GM21576 (cell line): ENCODE data around the gene GPR158.
"Not testable (repeated sequence)": the region's sequence is repeated elsewhere in the genome, so short reads cannot be mapped to it uniquely, and the experiment has no call there.

Experiments
- ATAC-seq: cut with Tn5 transposase; IDR thresholded peaks from one replicate; pipeline ENCODE4 v1.9.1; 2021; ENCODE audit warnings: mild to moderate bottlenecking, moderate library complexity; ENCODE audit not compliant: unreplicated experiment

GPR158 gene

DNA sequence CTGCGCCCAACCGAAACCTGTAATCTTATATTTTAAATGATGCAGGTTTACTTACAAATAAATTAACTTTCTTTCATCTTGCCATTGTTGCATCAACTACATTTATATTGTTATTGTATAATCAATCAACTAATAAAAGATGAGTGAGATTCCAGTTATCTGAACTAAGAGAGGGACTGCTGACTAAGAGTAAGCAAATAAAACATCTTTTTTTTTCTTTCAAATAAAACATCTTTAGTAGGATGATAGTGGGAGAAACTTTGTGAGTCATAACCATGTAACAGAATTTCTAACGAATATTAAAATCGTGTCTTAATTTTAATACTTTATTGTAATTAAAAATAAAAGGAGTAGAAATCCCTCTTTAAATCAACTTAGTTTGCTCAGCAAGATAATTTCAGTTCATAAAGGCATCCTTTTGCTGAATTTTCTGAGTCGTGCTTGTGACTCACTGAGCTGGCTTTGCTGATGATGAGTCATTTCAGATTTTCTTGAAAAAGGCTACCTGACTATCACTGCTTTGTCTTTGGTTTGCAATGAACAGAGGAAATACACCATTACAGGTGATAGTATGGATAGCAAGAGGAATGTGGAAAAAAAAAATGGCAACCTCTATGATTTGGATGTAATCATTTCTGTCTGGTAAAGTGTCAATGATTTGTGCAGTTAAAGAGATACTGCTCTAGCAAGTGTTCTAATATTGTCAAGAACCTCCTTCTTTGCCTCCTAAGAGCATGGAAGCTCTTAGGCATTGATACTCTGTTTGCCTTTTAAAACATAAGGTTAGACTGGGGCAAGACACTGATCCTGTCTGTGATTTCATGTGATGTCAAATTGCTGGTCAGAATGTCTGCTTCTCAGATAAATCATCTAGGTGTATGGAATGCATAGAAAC is 119.5 kb downstream of the GPR158 start:
- no peak for ATAC-seq

GRCh38 chr10:25296324-25296723 is 121.5 kb downstream of the GPR158 start:
- no peak for ATAC-seq

- ATAC-seq: no peak
Measured at GRCh38 chr10:25297466-25297865, 122.7 kb downstream of the GPR158 start.

DNA sequence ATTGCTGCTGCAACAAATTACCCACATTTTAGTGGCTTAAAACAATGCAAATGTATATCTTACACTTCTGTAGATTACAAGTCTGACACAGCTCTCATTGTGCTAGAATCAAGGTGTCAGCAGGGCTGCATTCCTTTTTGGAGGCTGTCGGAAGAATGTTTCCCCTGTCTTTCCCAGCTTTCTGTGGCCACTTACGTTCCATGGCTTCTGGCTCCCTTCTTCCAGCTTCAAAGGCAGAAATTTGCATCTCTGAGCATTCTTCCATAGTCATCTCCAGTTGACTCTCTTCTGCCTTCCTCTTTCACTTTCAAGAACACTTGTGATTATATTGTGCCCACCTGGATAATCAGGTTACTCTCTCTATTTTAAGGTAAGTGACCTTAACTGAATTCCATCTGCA is 125.3 kb downstream of the GPR158 start:
- no peak for ATAC-seq

DNA sequence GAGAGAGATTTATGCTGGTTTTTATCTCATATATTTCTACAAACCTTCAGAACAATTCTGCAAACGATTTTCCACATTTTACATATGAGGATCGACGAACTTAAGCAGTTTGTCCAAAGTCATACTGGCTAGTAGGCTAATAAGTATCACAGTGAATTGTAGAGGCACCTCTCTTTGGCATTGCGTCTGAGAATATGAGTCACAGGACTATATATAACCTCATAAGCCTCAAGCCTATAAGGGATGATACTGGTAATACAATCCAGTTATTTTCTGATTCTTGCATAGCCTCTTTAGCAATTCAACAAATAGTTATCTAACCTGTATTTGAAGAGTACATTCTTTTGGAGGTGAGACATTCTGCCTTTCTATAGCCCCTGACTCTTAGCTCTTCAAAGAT is 129.8 kb downstream of the GPR158 start:
- no peak for ATAC-seq

DNA sequence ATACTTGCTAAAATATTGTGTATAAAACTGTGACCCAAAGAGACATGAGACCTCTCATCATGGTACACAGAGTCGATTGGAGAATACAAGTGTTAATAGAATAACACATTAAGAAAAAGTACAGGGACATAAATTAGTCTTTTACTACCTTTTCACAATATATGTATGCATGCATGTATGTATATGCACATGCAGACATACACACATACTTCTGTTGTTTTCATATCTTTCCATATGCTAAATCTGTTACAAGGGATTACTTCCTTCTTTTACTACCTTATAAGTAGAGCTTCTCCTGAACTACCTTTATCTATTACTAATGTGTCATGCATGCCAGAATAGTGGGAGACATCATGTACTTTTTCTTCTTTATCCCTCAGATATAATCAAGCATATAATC is 131.6 kb downstream of the GPR158 start:
- no peak for ATAC-seq

GRCh38 chr10:25308278-25308677 is 133.5 kb downstream of the GPR158 start:
- ATAC-seq: no peak

GRCh38 chr10:25317596-25318211 is 142.9 kb downstream of the GPR158 start:
- ATAC-seq: not testable (repeated sequence)

DNA sequence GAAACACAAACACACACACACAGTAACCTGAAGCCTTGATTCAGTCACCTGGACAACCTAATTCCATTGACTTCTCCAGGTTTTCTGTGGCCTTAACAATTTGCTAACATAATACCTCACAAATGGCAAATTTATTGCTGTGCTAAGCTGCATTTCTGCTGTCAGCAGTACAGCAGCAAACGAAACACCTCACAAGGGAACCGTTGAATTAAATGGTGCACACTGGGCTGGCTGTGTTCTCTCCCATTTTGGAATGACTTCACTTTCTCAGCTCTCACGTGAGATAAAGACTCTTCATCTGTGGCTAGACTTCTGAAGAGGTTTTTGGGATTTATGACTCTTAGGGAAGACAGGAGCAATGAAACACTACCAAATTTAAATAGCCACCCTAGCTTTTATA is 152.5 kb downstream of the GPR158 start:
- ATAC-seq: no peak

- ATAC-seq: no peak
Measured at GRCh38 chr10:25328361-25328760, 153.6 kb downstream of the GPR158 start.

GRCh38 chr10:25329587-25329986 is 154.8 kb downstream of the GPR158 start:
- not testable (repeated sequence) for ATAC-seq

DNA sequence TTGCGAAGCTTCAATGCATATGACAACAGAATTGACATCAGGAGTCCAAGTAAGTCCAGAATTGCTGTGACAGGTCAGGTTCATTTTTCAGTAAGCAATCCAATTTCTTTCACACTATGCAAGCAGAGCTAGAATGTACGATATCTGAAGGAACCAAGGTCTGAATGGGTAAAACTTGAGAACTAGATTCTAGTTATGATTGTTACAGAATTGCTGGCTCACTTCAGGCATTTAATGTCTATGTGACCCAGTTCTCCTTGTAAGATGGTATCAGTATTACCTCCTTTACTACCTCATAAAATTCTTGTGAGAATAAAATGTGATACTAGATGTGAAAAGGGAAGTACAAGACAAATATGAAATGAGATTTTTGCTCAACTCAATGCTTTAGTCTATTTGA is 159.6 kb downstream of the GPR158 start:
- ATAC-seq: no peak

DNA sequence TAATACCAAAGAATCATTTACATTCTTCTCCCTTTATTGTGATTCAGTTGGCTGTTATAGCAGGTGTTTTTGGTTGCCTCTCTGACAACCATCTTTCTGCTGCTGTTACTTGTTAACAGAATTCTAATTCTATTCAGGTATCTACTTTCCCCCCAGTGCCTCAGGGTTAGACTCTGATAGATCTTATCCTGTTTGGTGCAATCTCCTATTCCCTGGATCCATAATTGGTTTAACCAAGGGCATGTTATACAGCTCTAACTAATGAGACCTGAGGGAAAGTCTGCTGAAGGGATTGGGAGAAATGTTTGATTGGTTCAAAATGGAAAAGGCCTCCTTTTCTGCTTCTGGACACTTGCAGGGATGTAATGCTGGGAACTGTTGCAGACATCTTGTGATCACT is 161.5 kb downstream of the GPR158 start:
- ATAC-seq: no peak

DNA sequence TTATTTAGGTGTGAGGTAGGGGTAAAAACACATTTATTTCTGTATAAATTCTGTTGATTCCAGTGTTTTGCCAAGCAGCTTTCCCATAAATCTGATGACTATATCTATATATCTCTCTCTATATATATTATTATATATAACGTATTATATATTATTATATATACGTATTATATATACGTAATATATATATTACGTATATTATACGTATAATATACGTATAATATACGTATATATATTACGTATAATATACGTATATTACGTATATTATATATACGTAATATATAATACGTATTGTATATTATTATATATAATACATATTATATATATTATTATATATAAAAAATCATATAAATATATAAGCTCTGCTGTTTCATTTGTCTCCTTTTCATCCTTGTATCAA is 163.5 kb downstream of the GPR158 start:
- no peak for ATAC-seq

DNA sequence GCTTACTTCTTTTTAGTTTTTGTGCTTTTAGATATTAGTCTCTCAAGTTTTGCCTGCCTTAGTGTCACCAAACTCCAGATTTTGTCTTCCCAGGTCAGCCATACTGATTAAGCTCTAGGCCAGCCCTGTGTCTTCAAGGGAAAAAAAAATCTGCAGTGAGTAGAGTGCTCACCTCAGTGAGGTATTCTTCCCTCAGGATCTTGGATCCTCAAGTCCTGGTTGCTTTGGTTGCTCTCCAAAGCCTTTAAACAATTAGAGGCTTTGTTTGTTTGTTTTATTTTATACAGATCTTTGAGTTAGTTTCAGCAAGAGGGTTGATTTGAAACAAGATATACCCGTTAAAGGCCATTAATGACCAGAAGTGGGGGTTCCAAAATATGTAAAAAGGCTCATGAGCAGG is 165.2 kb downstream of the GPR158 start:
- no peak for ATAC-seq

GRCh38 chr10:25349520-25349919 is 174.7 kb downstream of the GPR158 start:
- ATAC-seq: no peak

DNA sequence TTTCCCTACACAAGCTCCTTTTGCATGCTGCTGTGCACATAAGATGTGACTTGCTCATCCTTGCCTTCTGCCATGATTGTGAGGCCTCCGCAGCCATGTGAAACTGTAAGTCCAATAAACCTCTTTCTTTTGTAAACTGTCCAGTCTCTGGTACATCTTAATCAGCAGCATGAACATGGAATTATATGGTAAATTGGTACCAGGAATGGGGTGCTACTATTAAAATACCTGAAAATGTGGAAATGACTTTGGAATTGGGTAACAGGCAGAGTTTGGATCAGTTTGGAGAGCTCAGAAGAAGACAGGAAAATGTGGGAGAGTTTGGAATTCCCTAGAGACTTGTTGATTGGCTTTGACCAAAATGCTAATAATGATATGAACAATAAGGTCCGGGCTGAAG is 181.8 kb downstream of the GPR158 start:
- no peak for ATAC-seq

DNA sequence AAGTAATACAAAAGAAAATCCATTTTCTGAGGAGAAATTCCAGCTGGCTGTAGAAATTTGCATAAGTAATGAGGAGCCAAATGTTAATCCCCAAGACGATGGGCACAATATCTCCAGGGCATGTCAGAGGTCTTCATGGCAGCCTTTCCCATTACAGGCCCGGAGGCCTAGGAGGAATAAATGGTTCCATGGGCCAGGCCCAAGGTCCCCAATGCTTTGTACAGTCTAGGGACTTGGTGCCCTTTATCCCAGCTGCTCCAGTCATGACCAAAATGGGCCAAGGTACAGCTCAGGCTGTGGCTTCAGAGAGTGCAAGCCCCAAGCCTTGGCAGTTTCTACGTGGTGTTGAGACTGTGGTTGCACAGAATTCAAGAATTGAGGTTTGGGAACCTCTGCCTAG is 182.5 kb downstream of the GPR158 start:
- no peak for ATAC-seq

GRCh38 chr10:25382029-25382810 is 207.4 kb downstream of the GPR158 start:
- no peak for ATAC-seq

DNA sequence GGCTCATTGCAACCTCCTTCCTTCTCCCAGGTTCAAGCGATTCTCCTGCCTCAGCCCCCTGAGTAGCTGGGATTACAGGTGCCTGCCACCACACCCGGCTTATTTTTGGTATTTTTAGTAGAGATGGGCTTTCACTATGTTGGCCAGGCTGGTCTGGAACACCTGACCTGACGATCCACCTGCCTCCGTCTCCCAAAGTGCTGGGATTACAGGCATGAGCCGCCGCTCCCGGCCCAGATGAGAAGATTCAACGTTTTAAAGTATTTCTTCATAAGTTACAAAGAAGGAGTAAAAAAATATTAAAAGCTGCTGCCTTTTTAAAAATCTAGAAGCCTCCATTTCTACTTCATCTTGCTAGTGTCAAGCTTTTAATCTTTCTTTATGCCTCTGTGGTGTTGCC is 208.1 kb downstream of the GPR158 start:
- not testable (repeated sequence) for ATAC-seq

DNA sequence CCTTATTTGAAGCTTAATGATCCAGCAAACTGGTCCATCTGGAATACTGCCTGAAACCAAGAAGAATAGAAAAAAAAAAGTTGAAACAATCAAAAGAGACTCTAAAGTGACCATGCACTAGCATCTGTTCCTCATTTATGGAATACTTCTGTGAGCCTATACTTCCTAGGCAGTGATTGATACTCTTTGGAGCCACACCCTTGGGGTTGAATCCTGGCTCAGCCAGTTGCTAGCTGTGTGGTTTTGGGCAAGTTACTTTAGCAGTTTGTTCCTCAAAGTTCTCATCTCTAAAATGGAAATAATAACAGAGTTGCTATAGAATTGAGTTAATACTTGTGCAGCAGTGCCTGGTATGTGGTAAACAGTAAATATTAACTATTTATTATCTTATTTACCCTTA is 208.9 kb downstream of the GPR158 start:
- no peak for ATAC-seq

- no peak for ATAC-seq
Measured at GRCh38 chr10:25384618-25385017, 209.8 kb downstream of the GPR158 start.
